ENCODE results near the gene DTX1.
"Not testable (repeated sequence)": the region's sequence is repeated elsewhere in the genome, so short reads cannot be mapped to it uniquely, and the experiment has no call there.

The DTX1 gene

GRCh38 chr12:113115455-113116126, 59.1 kb downstream of the DTX1 start:
- DNase-seq (ENCODE audit: low read depth), result no peak

GRCh38 chr12:113116875-113117274, 60.3 kb downstream of the DTX1 start:
- no peak for DNase-seq (ENCODE audit: low read depth)

GRCh38 chr12:113117684-113118083, 61.2 kb downstream of the DTX1 start:
- not testable (repeated sequence) for DNase-seq (ENCODE audit: low read depth)

- no peak for DNase-seq (ENCODE audit: low read depth)
Measured at GRCh38 chr12:113118142-113118541, 61.6 kb downstream of the DTX1 start.

- no peak for DNase-seq (ENCODE audit: low read depth)
Measured at GRCh38 chr12:113119980-113120669, 63.6 kb downstream of the DTX1 start.

GRCh38 chr12:113120670-113121370, 64.3 kb downstream of the DTX1 start:
- DNase-seq (ENCODE audit: low read depth), result no peak

- no peak for DNase-seq (ENCODE audit: low read depth)
Measured at GRCh38 chr12:113127791-113128199, 71.3 kb downstream of the DTX1 start.

- no peak for DNase-seq (ENCODE audit: low read depth)
Measured at GRCh38 chr12:113128802-113129663, 72.5 kb downstream of the DTX1 start.

GRCh38 chr12:113129664-113130456, 73.3 kb downstream of the DTX1 start:
- no peak for DNase-seq (ENCODE audit: low read depth)

- DNase-seq (ENCODE audit: low read depth), result no peak
Measured at GRCh38 chr12:113130457-113131135, 74.1 kb downstream of the DTX1 start.

GRCh38 chr12:113131556-113131955, 75.0 kb downstream of the DTX1 start:
- DNase-seq (ENCODE audit: low read depth), result no peak

- no peak for DNase-seq (ENCODE audit: low read depth)
Measured at GRCh38 chr12:113133036-113133435, 76.5 kb downstream of the DTX1 start.

- DNase-seq (ENCODE audit: low read depth), result no peak
Measured at GRCh38 chr12:113133666-113134065, 77.1 kb downstream of the DTX1 start.

- no peak for DNase-seq (ENCODE audit: low read depth)
Measured at GRCh38 chr12:113134071-113134470, 77.5 kb downstream of the DTX1 start.

- DNase-seq (ENCODE audit: low read depth), result no peak
Measured at GRCh38 chr12:113134521-113134951, 78.0 kb downstream of the DTX1 start.

- no peak for DNase-seq (ENCODE audit: low read depth)
Measured at GRCh38 chr12:113135178-113136127, 78.9 kb downstream of the DTX1 start, which contains the start of gene RASAL1. RASAL1 (minus strand) TSS chr12:113135761; CDS start chr12:113135462, 299 bp downstream.

GRCh38 chr12:113136128-113136989, 79.8 kb downstream of the DTX1 start:
- DNase-seq (ENCODE audit: low read depth), result no peak

GRCh38 chr12:113136990-113137511, 80.5 kb downstream of the DTX1 start:
- DNase-seq (ENCODE audit: low read depth), result no peak
